ENCODE measurements around the gene BRF1.

GRCh38 chr14:105250008-105250366 is 50.8 kb downstream of the BRF1 start:
- no peak for TF ChIP-seq POLR2A (IDR thresholded peaks at IDR 0.05)
- TF ChIP-seq CTCF (IDR thresholded peaks at IDR 0.05): no peak
- TF ChIP-seq POLR2AphosphoS5 (IDR thresholded peaks at IDR 0.05; ENCODE audit: insufficient read depth in 1 of 2, low read depth in 1 of 2): no peak
